OCI-LY7 (cell line): ENCODE results near the gene GOLGA5. TPM values are rescaled to one million over a fixed set of nuclear protein-coding genes. Genes with fewer than 3 reads are reported as not detected.

Experiments used
- BruUV-seq: library from RNA; stranded (reverse); fragments of 400-500 nt; replicated peaks from 2 replicates; lab custom pipeline; 2021; lab: Mats Ljungman, UMichigan
- CTCF ChIA-PET: fragments of 300-600 bp; sonication (Branson Sonifier 250); formaldehyde crosslinking; loops from one replicate; lab custom pipeline; 2022; ENCODE audit warnings: antibody characterized with exemption; ENCODE audit not compliant: unreplicated experiment; lab: Charles Lee
- POLR2A ChIA-PET: fragments of 300-600 bp; sonication (Branson Sonifier 250); formaldehyde crosslinking; loops from one replicate; lab custom pipeline; 2022; ENCODE audit warnings: antibody characterized with exemption; lab: Charles Lee
- DNase-seq: peaks from one replicate; pipeline ENCODE4 v3.0.0-alpha.2; 2015; ENCODE audit warnings: low spot score
- H2AFZ ChIP-seq: fragments of 200-600 bp; sonication (generic), shearing (Covaris generic); 2 replicates; pipeline ENCODE4 v1.6.1; 2014; ENCODE audit warnings: mild to moderate bottlenecking, antibody characterized with exemption, low read length, moderate library complexity
- H3K27ac ChIP-seq: fragments of 200-600 bp; sonication (generic); 2 replicates; pipeline ENCODE4 v1.5.1; 2014; ENCODE audit warnings: mixed run types, low read depth, mild to moderate bottlenecking, moderate library complexity, low read length, inconsistent platforms; ENCODE audit not compliant: poor library complexity, severe bottlenecking
- H3K36me3 ChIP-seq: fragments of 200-600 bp; sonication (generic); 2 replicates; pipeline ENCODE4 v1.6.1; 2014; ENCODE audit warnings: mild to moderate bottlenecking, antibody characterized with exemption, low read length, moderate library complexity, mixed read lengths; ENCODE audit not compliant: insufficient read depth
- H3K4me1 ChIP-seq: fragments of 200-600 bp; sonication (generic); 2 replicates; pipeline ENCODE4 v1.5.1; 2014; ENCODE audit warnings: mild to moderate bottlenecking, low read length; ENCODE audit not compliant: insufficient read depth, poor library complexity, severe bottlenecking
- H3K4me2 ChIP-seq: fragments of 200-600 bp; sonication (generic); 2 replicates; pipeline ENCODE4 v1.6.1; 2014; ENCODE audit warnings: mild to moderate bottlenecking, low read length
- H3K4me3 ChIP-seq: fragments of 200-600 bp; sonication (generic); 2 replicates; pipeline ENCODE4 v1.5.1; 2014; ENCODE audit warnings: mild to moderate bottlenecking, low read depth, low read length; ENCODE audit not compliant: poor library complexity, severe bottlenecking
- H3K79me2 ChIP-seq: fragments of 200-600 bp; sonication (generic); 2 replicates; pipeline ENCODE4 v1.6.1; 2016; ENCODE audit warnings: low read depth, mild to moderate bottlenecking, low read length, moderate library complexity, mixed read lengths; ENCODE audit not compliant: insufficient read depth
- H3K9me2 ChIP-seq: fragments of 200-600 bp; sonication (generic); 2 replicates; pipeline ENCODE4 v1.6.1; 2016; ENCODE audit warnings: mild to moderate bottlenecking, low read length, mixed read lengths; ENCODE audit not compliant: insufficient read depth
- H3K9me3 ChIP-seq: fragments of 200-600 bp; sonication (generic); 2 replicates; pipeline ENCODE4 v1.6.1; 2014; ENCODE audit warnings: mild to moderate bottlenecking, mixed run types, low read length, mixed read lengths
- H4K20me1 ChIP-seq: fragments of 200-600 bp; sonication (generic); 2 replicates; pipeline ENCODE4 v1.6.1; 2014; ENCODE audit warnings: mild to moderate bottlenecking, antibody characterized with exemption, low read length, moderate library complexity, mixed read lengths; ENCODE audit not compliant: insufficient read depth
- EZH2phosphoT487 ChIP-seq: fragments of 200-600 bp; sonication (generic); IDR thresholded peaks from 2 replicates; pipeline ENCODE4 v1.6.1; 2018; ENCODE audit warnings: low read depth, borderline replicate concordance, mild to moderate bottlenecking, mixed run types, antibody characterized with exemption, low read length, moderate library complexity, mixed read lengths
- intact Hi-C: fragments of 100-400 bp; cut with micrococcal nuclease; formaldehyde crosslinking; loops from one replicate; pipeline ENCODE4 v1.10.0; 2022; ENCODE audit not compliant: unreplicated experiment
- total RNA-seq, 2 experiments: library from RNA; depleted of rRNA in 1 of 2; stranded (reverse); fragments of >200 nt in 1 of 2; shearing (Covaris generic) in 1 of 2; gene quantifications; 2 replicates each; pipeline ENCODE4 v1.2.3, GENCODE V29; 2014 to 2022
- TF ChIP-seq, protein P1 (sequence below): fragments of 200-600 bp; sonication (generic); conservative IDR thresholded peaks from 2 replicates; pipeline ENCODE4 v1.5.1; 2014; ENCODE audit warnings: mild to moderate bottlenecking, antibody characterized with exemption, low read length, moderate library complexity, mixed read lengths

Gene GOLGA5
- total RNA-seq, 2 experiments from 2014 or later = 13.3 to 19.8 TPM

DNA sequence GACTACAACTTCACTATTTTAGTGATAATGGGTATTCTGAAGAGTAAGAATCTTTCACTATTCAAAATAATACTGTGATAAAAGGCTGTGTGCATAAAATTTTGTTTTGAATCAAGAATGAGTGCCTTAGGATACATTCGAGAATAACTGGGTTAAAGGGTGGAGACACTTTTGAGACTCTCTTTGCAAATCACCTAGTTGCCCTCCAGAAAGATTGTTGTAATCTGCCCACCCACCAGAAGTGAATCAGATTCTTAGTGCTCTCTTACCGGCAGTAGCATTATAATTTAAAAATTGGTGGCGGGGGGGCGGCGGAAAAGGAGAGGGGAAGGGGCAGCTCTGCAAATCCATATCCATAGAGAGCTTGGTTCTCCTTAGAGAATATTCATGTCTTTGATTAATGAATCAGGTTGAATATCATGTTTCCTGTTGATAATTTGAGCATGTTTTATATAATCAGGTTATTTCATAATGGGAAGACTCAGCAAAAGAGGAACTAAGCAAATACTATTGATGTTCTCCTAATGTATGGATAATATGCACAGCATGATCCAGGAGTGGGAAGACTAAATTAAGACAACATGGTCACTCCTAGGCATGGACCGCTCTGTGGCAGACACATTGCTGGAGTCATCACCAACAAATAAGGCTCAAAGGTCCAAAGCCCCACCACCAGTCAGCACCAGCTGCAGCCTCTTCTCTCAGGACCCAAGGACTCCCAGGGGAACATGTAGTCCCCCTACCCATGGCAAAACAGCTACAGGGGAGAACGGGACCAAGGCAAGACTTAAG, 66.1 kb downstream of the GOLGA5 start:
- BruUV-seq = no TSS peak
- H3K36me3 ChIP-seq = no peaks in the 10 kb centered on the region

DNA sequence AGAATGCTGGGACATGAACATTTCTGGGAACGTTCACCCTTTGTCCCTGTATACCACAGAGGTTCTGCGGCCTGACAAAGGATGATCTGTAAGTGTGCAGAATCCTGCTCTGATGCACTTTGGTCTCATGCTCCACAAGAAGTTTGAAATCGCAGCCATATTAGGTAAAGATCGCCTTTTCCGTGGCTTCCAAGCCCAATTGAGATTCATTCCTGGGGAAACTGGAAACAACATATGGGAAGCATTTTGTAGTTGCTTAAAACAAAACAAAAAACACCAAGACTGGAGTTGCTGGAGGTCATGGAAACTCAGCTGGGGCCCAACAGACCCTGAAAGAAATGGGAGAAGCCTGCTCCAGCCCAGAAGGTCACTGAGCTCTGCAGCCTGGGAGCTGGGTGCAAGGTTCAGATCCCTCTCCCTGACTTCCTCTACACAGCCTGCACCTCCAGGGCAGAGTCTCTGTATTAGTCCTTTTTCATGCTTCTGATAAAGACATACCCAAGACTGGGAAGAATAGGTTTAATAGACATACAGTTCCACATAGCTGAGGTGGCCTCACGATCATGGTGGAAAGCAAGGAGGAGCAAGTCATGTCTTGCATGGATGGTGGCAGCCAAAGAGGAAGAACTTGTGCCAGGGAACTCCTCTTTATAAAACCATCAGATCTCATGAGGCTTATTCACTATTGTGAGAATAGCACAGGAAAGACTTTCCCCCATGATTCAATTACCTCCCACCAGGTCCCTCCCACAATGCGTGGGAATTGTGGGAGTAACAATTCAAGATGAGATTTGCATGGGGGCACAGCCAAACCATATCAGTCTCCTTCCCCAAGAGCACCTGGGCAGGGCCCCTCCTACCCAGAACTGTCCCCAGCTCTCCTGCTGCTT, 68.0 kb downstream of the GOLGA5 start:
- Histone ChIP-seq H2AFZ (no peak overlapping the region), H4K20me1 (no peaks in the 10 kb centered on the region), H3K36me3 (no peaks in the 10 kb centered on the region), H3K79me2 (no peaks in the 10 kb centered on the region), H3K9me2 (no peaks in the 10 kb centered on the region), H3K27ac (no peak overlapping the region), H3K4me2 (no peak overlapping the region), H3K9me3 (no peaks in the 10 kb centered on the region), H3K4me1 (peaks cover 9% of the 10 kb centered on the region), H3K4me3 (no peak overlapping the region)
- intact Hi-C loops = no loop called here
- POLR2A ChIA-PET = interaction anchor here (0.6 to 0.9 kb wide), 3 partner anchors 38 to 329 kb away, joined by 3 read pairs; no protein-coding TSS in a partner anchor
- BruUV-seq = no TSS peak
- CTCF ChIA-PET = no interaction called here
- DNase-seq = no peak
- no peak for TF ChIP-seq EZH2phosphoT487
- TF ChIP-seq, protein P1, sequence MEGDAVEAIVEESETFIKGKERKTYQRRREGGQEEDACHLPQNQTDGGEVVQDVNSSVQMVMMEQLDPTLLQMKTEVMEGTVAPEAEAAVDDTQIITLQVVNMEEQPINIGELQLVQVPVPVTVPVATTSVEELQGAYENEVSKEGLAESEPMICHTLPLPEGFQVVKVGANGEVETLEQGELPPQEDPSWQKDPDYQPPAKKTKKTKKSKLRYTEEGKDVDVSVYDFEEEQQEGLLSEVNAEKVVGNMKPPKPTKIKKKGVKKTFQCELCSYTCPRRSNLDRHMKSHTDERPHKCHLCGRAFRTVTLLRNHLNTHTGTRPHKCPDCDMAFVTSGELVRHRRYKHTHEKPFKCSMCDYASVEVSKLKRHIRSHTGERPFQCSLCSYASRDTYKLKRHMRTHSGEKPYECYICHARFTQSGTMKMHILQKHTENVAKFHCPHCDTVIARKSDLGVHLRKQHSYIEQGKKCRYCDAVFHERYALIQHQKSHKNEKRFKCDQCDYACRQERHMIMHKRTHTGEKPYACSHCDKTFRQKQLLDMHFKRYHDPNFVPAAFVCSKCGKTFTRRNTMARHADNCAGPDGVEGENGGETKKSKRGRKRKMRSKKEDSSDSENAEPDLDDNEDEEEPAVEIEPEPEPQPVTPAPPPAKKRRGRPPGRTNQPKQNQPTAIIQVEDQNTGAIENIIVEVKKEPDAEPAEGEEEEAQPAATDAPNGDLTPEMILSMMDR = no peak

More for the DNA sequence above, 66.1 kb downstream of the GOLGA5 start:
- Histone ChIP-seq H3K9me3 (no peaks in the 10 kb centered on the region), H3K9me2 (no peaks in the 10 kb centered on the region), H2AFZ (no peak overlapping the region), H3K4me3 (no peak overlapping the region), H4K20me1 (no peaks in the 10 kb centered on the region), H3K4me1 (peaks cover 9% of the 10 kb centered on the region), H3K79me2 (no peaks in the 10 kb centered on the region), H3K4me2 (no peak overlapping the region), H3K27ac (no peak overlapping the region)
- CTCF ChIA-PET = no interaction called here
- DNase-seq = no peak
- POLR2A ChIA-PET = no interaction called here
- intact Hi-C loops = no loop called here
- TF ChIP-seq, protein P1 = no peak
- TF ChIP-seq EZH2phosphoT487 = no peak
